ENCODE measurements around the gene MON2.

MON2 gene

GRCh38 chr12:62466594-62467491, at the start of gene MON2:
Gene MON2, plus strand, starts transcription at chr12:62466826. Its CDS starts 382 bp downstream, at chr12:62467208.
- no peak for TF ChIP-seq GATA2 (IDR thresholded peaks at IDR 0.05; ENCODE audit: low read depth, low read length)

- TF ChIP-seq GATA2 (IDR thresholded peaks at IDR 0.05; ENCODE audit: low read depth, low read length) (no peak), GATA3 (IDR thresholded peaks at IDR 0.05; ENCODE audit: low read depth, low read length) (no peak)
Observed at GRCh38 chr12:62426089-62426488, 40.5 kb upstream of the MON2 start.

- TF ChIP-seq GATA2 (IDR thresholded peaks at IDR 0.05; ENCODE audit: low read depth, low read length) (no peak), GATA3 (IDR thresholded peaks at IDR 0.05; ENCODE audit: low read depth, low read length) (no peak)
Observed at GRCh38 chr12:62429457-62429856, 37.2 kb upstream of the MON2 start.

GRCh38 chr12:62434494-62435302, 31.9 kb upstream of the MON2 start:
- TF ChIP-seq GATA3 (IDR thresholded peaks at IDR 0.05; ENCODE audit: low read depth, low read length): no peak
- no peak for TF ChIP-seq GATA2 (IDR thresholded peaks at IDR 0.05; ENCODE audit: low read depth, low read length)

DNA sequence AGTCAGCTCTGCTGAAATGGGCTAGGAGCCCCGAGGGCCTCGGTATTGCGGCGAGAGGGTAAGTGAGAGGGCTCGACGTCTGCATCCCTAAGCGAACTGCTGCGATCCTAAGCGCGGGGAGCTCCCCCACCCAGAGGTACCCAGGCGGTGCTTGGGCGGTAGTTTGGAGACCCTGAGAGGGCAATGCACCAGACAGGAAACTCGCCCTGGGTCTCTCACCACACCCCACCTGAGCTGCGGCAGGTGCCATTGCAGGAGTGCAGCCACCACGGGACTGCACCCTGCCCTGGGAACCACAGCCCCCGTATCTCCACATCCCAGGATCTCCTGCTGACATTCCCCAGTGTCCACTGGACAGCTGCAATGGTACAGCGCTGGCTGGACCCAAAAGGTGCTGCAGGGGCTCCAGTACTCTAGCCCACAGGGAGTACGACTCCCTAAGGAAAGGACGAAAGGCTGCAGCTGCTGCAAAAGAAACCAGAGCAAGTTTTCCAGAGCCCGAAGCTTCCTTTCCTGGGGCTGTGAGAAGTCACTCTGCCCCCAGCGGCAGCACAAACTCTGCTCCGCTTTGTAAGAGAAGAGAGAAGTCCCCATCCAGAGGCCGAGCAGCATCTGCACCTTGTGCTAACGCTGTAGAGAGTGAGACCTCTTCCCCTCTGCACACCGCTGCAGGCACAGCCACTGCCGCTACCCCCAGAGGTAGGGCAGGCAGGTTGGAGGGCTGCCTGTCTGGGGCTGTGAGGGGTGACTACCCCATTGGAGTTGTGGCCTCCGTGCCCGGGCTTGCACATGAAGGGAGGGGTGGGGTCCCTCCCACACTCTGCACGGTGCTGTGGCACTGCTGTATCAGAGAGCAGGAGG, 31.1 kb upstream of the MON2 start:
- no peak for TF ChIP-seq GATA2 (IDR thresholded peaks at IDR 0.05; ENCODE audit: low read depth, low read length)
- TF ChIP-seq GATA3 (IDR thresholded peaks at IDR 0.05; ENCODE audit: low read depth, low read length): no peak

GRCh38 chr12:62436164-62436503, 30.5 kb upstream of the MON2 start:
- TF ChIP-seq GATA3 (IDR thresholded peaks at IDR 0.05; ENCODE audit: low read depth, low read length): no peak

- no peak for TF ChIP-seq GATA2 (IDR thresholded peaks at IDR 0.05; ENCODE audit: low read depth, low read length)
- no peak for TF ChIP-seq GATA3 (IDR thresholded peaks at IDR 0.05; ENCODE audit: low read depth, low read length)
Observed at GRCh38 chr12:62438098-62438692, 28.4 kb upstream of the MON2 start.

GRCh38 chr12:62446754-62447452, 19.7 kb upstream of the MON2 start:
- no peak for TF ChIP-seq GATA2 (IDR thresholded peaks at IDR 0.05; ENCODE audit: low read depth, low read length)
- TF ChIP-seq GATA3 (IDR thresholded peaks at IDR 0.05; ENCODE audit: low read depth, low read length): no peak

DNA sequence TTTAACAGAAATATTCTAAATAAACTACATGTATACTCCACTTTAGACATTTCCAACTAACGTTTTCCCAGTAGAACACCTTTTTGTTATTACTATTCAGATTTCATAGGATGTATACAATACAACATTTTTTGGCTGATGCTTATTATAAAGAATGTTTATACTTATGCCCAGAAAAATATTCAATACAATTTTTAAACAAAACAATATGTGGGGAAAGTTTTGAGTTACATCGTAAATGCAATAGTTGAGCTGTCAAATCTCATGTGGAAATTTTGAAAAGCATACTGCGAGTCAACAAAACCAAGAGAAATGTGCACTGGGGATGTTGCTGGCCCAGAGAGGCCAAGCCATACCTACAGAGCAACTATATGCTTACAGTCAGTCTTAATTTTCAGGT, 18.2 kb upstream of the MON2 start:
- TF ChIP-seq GATA2 (IDR thresholded peaks at IDR 0.05; ENCODE audit: low read depth, low read length) (no peak), GATA3 (IDR thresholded peaks at IDR 0.05; ENCODE audit: low read depth, low read length) (no peak)

- no peak for TF ChIP-seq GATA2 (IDR thresholded peaks at IDR 0.05; ENCODE audit: low read depth, low read length)
- TF ChIP-seq GATA3 (IDR thresholded peaks at IDR 0.05; ENCODE audit: low read depth, low read length): no peak
Observed at GRCh38 chr12:62458626-62459025, 8.0 kb upstream of the MON2 start.

GRCh38 chr12:62459976-62460375, 6.7 kb upstream of the MON2 start:
- TF ChIP-seq GATA3 (IDR thresholded peaks at IDR 0.05; ENCODE audit: low read depth, low read length) (no peak), GATA2 (IDR thresholded peaks at IDR 0.05; ENCODE audit: low read depth, low read length) (no peak)

DNA sequence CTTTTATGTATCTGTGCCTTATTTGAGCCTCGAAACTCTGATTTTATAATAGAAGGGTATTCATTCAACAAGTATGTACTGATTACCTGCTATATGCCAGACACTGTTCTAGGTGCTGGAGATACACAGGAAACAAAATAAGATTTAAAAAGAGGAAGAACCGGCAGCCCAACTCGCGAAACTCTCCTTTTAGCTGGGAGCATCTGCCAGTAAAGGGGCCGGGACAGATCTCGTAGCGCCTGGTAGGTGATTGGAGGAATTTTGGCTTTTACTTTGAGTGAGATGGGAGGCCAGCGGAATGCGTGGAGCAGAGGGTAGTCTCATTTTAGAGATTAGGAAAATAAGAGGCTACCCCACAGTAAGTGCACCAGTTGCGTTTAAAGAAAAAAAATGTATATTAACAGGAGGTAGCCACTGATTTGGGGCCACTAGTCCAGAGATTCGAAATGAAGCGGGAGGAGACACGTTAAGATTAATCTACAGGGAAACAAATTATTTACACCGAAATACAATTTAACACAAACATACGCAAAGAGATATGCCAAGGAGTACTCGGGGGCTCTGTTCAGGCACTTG, 520 bp upstream of the MON2 start:
- TF ChIP-seq GATA2 (IDR thresholded peaks at IDR 0.05; ENCODE audit: low read depth, low read length): no peak
- no peak for TF ChIP-seq GATA3 (IDR thresholded peaks at IDR 0.05; ENCODE audit: low read depth, low read length)

DNA sequence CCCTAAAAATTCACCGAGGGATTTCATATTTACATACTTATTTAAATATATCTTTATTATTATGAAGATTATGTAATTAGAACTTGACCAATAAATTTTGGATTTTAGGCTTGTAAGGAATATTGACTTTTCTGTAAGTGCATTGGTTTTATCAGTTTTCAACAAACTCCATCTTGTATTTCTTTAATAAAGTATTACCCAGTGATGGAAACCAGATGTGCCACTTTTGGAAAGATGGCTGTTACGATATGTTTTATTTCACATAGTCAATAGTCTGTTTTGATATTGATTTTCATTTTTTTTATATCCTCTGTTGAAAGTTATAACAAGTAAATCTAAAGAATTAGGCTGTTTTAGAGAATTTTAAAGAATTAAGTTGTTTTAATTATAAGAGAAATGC, 1.8 kb downstream of the MON2 start:
- TF ChIP-seq GATA3 (IDR thresholded peaks at IDR 0.05; ENCODE audit: low read depth, low read length) (no peak), GATA2 (IDR thresholded peaks at IDR 0.05; ENCODE audit: low read depth, low read length) (no peak)
